ENCODE results near the gene KMT2D. TPM values are rescaled to one million over a fixed set of nuclear protein-coding genes. Genes with fewer than 3 reads are reported as not detected.

Gene KMT2D
- total RNA-seq (2014; rRNA removed; shearing (Covaris generic)) = 19.9 and 22.6 TPM in 2 replicates

DNA sequence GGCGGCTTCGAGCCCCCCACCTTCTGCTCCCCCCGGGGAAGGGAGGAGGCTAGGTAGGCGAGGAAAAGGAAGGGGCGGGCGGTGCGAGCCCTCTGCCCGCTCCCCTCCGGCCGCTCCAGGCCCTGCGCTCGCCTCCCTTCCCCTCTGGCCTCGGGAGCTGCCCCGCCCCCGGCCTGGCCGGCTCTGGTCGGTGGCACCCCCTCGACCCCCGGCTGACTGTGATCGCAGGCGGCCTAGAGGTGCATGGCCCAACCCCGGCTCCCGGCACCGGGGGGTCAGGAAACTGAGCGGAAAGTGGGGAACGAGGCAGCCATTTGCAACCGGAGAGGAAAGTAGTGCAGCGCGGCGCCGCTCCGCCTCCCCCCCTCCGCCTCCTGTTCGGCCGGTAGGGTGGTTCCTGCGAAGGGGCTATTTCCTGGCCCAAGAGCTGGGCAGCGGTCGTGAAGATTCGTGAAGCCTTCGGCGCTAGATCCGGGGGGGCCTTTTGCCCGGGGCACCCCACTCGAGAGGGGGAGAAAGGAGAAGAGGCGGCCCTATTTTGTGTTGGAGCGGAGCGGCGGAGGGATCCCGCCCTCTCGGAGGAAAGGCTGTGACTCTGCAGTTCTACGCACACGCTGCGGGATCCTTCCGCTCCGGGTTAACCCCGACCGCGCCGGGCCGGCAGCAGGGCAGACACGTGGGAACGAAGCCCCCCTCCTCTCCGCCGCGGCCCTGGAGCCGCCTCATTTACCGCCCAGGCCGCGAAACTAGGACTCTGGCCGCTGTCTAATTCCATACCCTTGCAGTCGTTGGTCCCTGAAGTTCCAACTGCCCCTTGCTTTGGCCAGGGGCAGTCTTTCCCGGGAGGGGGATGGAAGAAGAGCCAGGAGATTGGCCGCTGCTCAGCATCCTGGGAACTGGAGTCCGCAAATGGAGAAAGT is at the start of gene KMT2D:
KMT2D (minus strand) TSS at position 558 of the 920 bp plus-strand sequence. CDS start 5,470 bp downstream, outside the sequence.
- H3K27me3 ChIP-seq (replicated peaks) = no peaks in the 10 kb centered on the region
- DNase-seq (ENCODE audit: low read depth in 1 of 2, low spot score in 2 of 2) = peak; percentile 93 to 97
- peak within 1 kb of the TSS; percentile 98 for H3K4me3 ChIP-seq
- H3K4me1 ChIP-seq (replicated peaks) = peaks cover 38% of the 10 kb centered on the region
- H3K36me3 ChIP-seq = peaks cover 40% of the 10 kb centered on the region
- no peaks in the 10 kb centered on the region; the same call in 1 of the 2 replicates for H3K9me3 ChIP-seq (replicated peaks)
- H3K27ac ChIP-seq = peak within 1 kb of the TSS; percentile 93

GRCh38 chr12:49109641-49110463 is 49.3 kb upstream of the KMT2D start:
- no peak for DNase-seq (ENCODE audit: low read depth in 1 of 2, low spot score in 2 of 2)
- H3K27ac ChIP-seq = no peak overlapping the region
- peaks cover 18% of the 10 kb centered on the region for H3K4me1 ChIP-seq (replicated peaks)
- H3K27me3 ChIP-seq (replicated peaks) = no peaks in the 10 kb centered on the region
- no peaks in the 10 kb centered on the region for H3K9me3 ChIP-seq (replicated peaks)
- peaks cover 8% of the 10 kb centered on the region for H3K36me3 ChIP-seq
- H3K4me3 ChIP-seq = peak overlapping the region; percentile 59

DNA sequence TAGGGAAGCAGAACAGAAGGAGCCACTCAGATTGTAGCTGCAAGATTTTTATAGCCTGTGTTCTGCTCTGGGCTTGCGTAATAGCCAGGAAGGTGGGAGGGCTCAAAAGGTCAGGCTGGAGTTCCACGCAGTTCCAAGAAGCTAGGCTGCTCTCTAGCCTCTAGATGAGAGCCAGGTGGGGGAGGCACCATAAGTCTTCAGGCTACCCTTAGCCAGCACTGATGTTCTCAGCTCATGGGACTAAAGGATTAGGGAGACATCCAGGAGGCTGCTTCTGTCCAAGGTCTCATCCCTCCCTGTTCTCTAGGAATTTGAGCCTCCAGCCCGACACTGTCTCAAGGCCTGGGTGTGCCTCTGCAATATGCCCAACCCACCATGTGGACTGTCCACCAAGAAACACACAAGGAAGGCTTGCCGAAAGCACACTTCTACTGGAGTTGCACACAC is 48.4 kb upstream of the KMT2D start:
- H3K36me3 ChIP-seq = peaks cover 13% of the 10 kb centered on the region
- H3K27ac ChIP-seq = no peak overlapping the region
- H3K9me3 ChIP-seq (replicated peaks) = no peaks in the 10 kb centered on the region
- H3K4me3 ChIP-seq = no peak overlapping the region
- no peaks in the 10 kb centered on the region for H3K27me3 ChIP-seq (replicated peaks)
- DNase-seq (ENCODE audit: low read depth in 1 of 2, low spot score in 2 of 2) = no peak
- peaks cover 18% of the 10 kb centered on the region for H3K4me1 ChIP-seq (replicated peaks)

GRCh38 chr12:49105504-49106084 is 45.0 kb upstream of the KMT2D start:
- DNase-seq (ENCODE audit: low read depth in 1 of 2, low spot score in 2 of 2) = no peak
- no peak overlapping the region for H3K4me3 ChIP-seq
- no peaks in the 10 kb centered on the region for H3K9me3 ChIP-seq (replicated peaks)
- peaks cover 27% of the 10 kb centered on the region for H3K36me3 ChIP-seq
- no peaks in the 10 kb centered on the region for H3K27me3 ChIP-seq (replicated peaks)
- no peak overlapping the region for H3K27ac ChIP-seq
- H3K4me1 ChIP-seq (replicated peaks) = peaks cover 13% of the 10 kb centered on the region

DNA sequence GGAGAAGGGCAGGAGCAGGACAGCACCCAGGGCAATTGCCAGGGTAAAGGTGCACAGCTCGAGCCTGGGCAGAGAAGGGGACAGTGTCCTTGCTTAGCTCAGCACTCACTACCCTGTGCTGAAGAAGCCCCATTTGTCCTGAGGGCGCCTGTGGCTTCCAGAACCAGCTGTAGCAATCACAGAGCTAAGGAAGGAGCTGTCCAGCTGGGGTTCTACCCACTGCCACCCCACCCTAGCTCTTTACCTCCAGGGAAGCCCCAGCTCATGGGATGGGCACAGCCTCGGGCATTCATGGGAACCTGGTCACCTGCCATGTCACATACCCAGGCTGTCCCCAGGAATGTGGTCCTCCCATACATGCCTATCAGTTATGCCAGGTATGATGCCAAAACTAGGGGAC is 44.2 kb upstream of the KMT2D start:
- Histone ChIP-seq H3K4me3 (no peak overlapping the region), H3K4me1 (replicated peaks) (peaks cover 12% of the 10 kb centered on the region), H3K27ac (no peak overlapping the region), H3K36me3 (peaks cover 32% of the 10 kb centered on the region), H3K27me3 (replicated peaks) (no peaks in the 10 kb centered on the region), H3K9me3 (replicated peaks) (no peaks in the 10 kb centered on the region)
- no peak for DNase-seq (ENCODE audit: low read depth in 1 of 2, low spot score in 2 of 2)

- Histone ChIP-seq H3K4me3 (no peak overlapping the region), H3K36me3 (peaks cover 41% of the 10 kb centered on the region), H3K4me1 (replicated peaks) (no peaks in the 10 kb centered on the region; the same call in 1 of the 2 replicates), H3K9me3 (replicated peaks) (no peaks in the 10 kb centered on the region), H3K27me3 (replicated peaks) (peaks cover 3% of the 10 kb centered on the region; the same call in 1 of the 2 replicates), H3K27ac (no peak overlapping the region)
- no peak for DNase-seq (ENCODE audit: low read depth in 1 of 2, low spot score in 2 of 2)
Measured at GRCh38 chr12:49100380-49100779, 39.8 kb upstream of the KMT2D start.

DNA sequence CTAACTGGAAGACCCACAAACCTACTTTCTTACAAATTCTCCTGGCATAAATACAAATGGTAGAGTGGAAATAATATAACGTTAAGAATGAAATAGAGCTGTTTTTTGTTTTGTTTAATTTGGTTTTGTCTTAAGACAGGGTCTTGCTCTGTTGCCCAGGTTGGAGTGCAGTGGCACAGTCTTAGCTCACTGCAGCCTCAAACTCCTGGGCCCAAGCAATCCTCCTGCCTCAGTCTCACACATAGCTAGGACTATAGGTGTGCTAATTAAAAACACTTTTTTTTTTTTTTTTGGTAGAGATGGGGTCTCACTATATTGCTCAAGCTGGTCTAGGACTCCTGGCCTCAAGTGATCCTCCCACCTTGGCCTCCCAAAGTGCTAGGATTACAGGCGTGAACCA is 38.1 kb upstream of the KMT2D start:
- DNase-seq (ENCODE audit: low read depth in 1 of 2, low spot score in 2 of 2) = no peak
- H3K27me3 ChIP-seq (replicated peaks) = peaks cover 20% of the 10 kb centered on the region
- peaks cover 29% of the 10 kb centered on the region for H3K36me3 ChIP-seq
- H3K4me3 ChIP-seq = no peak overlapping the region
- no peak overlapping the region for H3K27ac ChIP-seq
- H3K9me3 ChIP-seq (replicated peaks) = no peaks in the 10 kb centered on the region
- H3K4me1 ChIP-seq (replicated peaks) = peaks cover 7% of the 10 kb centered on the region

- peaks cover 26% of the 10 kb centered on the region for H3K27me3 ChIP-seq (replicated peaks)
- H3K36me3 ChIP-seq = peaks cover 26% of the 10 kb centered on the region
- H3K27ac ChIP-seq = no peak overlapping the region
- H3K4me1 ChIP-seq (replicated peaks) = peaks cover 7% of the 10 kb centered on the region
- peak; percentile 32 to 54 for DNase-seq (ENCODE audit: low read depth in 1 of 2, low spot score in 2 of 2)
- no peaks in the 10 kb centered on the region for H3K9me3 ChIP-seq (replicated peaks)
- H3K4me3 ChIP-seq = no peak overlapping the region
Measured at GRCh38 chr12:49098035-49098451, 37.4 kb upstream of the KMT2D start.

DNA sequence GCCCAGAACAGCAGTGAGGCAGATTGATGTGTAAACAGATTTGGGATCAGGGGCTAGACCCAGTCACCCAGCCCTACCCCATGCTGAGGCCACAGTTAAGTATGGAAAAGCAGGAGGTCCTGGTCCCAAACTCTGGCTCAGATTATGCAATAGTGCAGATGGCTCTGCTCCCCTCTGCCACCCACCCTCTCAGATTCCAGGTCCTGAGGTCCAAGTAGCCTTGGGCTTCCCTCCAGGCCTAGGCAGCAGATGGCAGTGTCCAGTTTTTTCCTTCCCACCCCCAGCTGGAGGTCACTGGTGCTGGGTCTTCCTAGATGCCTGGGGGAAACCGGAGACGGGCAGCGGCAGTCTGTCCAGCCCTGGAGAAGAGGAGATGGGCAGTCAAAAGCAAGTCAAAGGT is 36.8 kb upstream of the KMT2D start:
- Histone ChIP-seq H3K4me3 (no peak overlapping the region), H3K36me3 (peaks cover 26% of the 10 kb centered on the region), H3K27me3 (replicated peaks) (peaks cover 33% of the 10 kb centered on the region), H3K9me3 (replicated peaks) (no peaks in the 10 kb centered on the region), H3K27ac (no peak overlapping the region), H3K4me1 (replicated peaks) (peaks cover 8% of the 10 kb centered on the region)
- DNase-seq (ENCODE audit: low read depth in 1 of 2, low spot score in 2 of 2) = no peak

- Histone ChIP-seq H3K4me1 (replicated peaks) (peaks cover 19% of the 10 kb centered on the region), H3K27me3 (replicated peaks) (peaks cover 55% of the 10 kb centered on the region), H3K27ac (no peak overlapping the region), H3K4me3 (no peak overlapping the region), H3K36me3 (peaks cover 14% of the 10 kb centered on the region), H3K9me3 (replicated peaks) (no peaks in the 10 kb centered on the region)
- DNase-seq (ENCODE audit: low read depth in 1 of 2, low spot score in 2 of 2) = no peak
Measured at GRCh38 chr12:49094975-49095365, 34.4 kb upstream of the KMT2D start.

- Histone ChIP-seq H3K9me3 (replicated peaks) (no peaks in the 10 kb centered on the region), H3K4me3 (no peak within 1 kb of the TSS), H3K27ac (no peak within 1 kb of the TSS), H3K4me1 (replicated peaks) (peaks cover 24% of the 10 kb centered on the region), H3K36me3 (peaks cover 11% of the 10 kb centered on the region; the same call in 1 of the 2 replicates), H3K27me3 (replicated peaks) (peaks cover 61% of the 10 kb centered on the region)
- no peak for DNase-seq (ENCODE audit: low read depth in 1 of 2, low spot score in 2 of 2)
Measured at GRCh38 chr12:49094160-49094974, 33.8 kb upstream of the KMT2D start, which contains the start of gene DHH. Gene DHH, minus strand, starts transcription at chr12:49094801. Its CDS starts 289 bp downstream, at chr12:49094512.

DNA sequence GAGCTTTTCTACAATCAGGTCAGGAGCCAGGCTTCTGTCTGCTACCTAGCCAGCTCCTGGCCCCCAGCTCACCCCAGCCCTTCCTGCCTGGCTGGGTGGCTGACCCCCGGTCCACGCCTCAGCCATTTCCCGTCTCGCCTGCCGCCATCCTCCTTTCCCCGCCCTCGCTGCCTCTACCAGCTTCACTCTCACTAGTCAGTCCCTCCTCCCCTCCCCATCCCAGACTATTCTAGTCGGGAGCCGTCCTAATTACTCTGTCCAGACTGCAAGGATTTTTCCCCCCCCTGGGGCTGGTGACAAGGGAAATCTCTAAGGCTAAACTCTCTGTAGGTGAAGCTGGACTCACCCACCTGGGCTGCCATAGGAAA is 33.2 kb upstream of the KMT2D start:
- Histone ChIP-seq H3K36me3 (peaks cover 11% of the 10 kb centered on the region; the same call in 1 of the 2 replicates), H3K27ac (no peak overlapping the region), H3K4me3 (no peak overlapping the region), H3K4me1 (replicated peaks) (peaks cover 24% of the 10 kb centered on the region), H3K9me3 (replicated peaks) (no peaks in the 10 kb centered on the region), H3K27me3 (replicated peaks) (peaks cover 66% of the 10 kb centered on the region)
- DNase-seq (ENCODE audit: low read depth in 1 of 2, low spot score in 2 of 2) = no peak

Data from SJSA1 (cell line).